Measurements from ENCODE around the gene LRIF1. TPM values are rescaled to one million over a fixed set of nuclear protein-coding genes. Genes with fewer than 3 reads are reported as not detected.

LRIF1 gene
- total RNA-seq, 4 donors from 2014 or later = 9.0 to 10.6 (median 9.6) TPM

DNA sequence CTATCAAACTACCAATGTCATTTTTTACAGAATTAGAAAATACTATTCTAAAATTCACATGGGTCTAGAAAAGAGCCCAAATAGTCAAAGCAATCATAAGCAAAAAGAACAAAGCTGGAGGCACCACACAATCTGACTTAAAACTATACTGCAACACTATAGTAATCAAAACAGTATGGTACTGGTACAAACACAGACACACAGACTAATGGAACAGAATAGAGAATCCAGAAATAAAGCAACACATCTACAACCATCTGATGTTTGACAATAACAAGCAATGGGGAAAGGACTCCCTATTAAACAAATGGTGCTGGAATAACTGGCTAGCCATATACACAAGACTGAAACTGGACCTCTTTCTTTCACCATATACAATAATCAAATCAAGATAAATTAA is 50.9 kb downstream of the LRIF1 start:
- DNase-seq (ENCODE audit: low spot score in 2 of 2) = no peak
- TF ChIP-seq POLR2A (IDR thresholded peaks at IDR 0.05) = no peak
- TF ChIP-seq, protein P1, sequence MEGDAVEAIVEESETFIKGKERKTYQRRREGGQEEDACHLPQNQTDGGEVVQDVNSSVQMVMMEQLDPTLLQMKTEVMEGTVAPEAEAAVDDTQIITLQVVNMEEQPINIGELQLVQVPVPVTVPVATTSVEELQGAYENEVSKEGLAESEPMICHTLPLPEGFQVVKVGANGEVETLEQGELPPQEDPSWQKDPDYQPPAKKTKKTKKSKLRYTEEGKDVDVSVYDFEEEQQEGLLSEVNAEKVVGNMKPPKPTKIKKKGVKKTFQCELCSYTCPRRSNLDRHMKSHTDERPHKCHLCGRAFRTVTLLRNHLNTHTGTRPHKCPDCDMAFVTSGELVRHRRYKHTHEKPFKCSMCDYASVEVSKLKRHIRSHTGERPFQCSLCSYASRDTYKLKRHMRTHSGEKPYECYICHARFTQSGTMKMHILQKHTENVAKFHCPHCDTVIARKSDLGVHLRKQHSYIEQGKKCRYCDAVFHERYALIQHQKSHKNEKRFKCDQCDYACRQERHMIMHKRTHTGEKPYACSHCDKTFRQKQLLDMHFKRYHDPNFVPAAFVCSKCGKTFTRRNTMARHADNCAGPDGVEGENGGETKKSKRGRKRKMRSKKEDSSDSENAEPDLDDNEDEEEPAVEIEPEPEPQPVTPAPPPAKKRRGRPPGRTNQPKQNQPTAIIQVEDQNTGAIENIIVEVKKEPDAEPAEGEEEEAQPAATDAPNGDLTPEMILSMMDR (IDR thresholded peaks at IDR 0.05) = no peak
- intact Hi-C loops (cut with DNase I; ENCODE audit: low total_unique reads) = no loop called here
- H3K4me3 ChIP-seq (ENCODE audit: low read depth, poor library complexity, severe bottlenecking) = no peak overlapping the region

DNA sequence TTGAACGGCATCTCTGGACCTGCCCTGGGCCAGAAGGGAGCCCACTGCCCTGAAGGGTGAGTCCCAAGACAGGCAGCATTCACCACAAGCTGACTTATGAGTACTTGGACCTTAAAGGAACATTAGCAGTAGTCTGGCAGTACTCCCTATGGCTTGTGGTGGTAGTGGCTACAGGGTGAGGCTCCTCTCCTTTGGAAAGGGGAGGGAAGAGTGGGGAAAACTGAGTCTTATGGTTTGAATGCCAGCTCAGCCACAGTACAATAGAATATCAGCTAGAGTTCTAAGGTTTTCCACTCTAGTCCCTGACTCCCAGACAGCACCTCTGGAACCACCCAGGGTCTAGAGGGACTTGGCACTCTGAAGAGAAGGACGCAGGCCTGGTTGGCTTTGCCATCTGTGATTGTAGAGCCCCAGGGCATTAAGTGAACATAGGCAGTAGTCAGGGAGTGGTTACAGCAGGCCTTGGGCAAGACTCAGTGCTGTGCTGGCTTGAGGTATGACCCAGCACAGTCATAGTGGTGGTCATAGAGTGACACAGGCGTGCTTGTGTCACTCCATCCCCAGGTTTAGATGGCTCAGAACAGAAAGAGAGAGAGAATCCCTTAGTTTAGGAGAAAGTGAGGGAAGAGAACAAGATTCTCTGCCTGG is 59.7 kb downstream of the LRIF1 start:
- intact Hi-C loops (cut with DNase I; ENCODE audit: low total_unique reads) = no loop called here
- 69 to 70% methylated on average over 3 of the region's 3 CpGs for WGBS, 2 donors
- H3K4me3 ChIP-seq (ENCODE audit: low read depth, poor library complexity, severe bottlenecking) = no peak overlapping the region
- TF ChIP-seq, protein P1 (IDR thresholded peaks at IDR 0.05) = no peak
- TF ChIP-seq POLR2A (IDR thresholded peaks at IDR 0.05) = no peak
- DNase-seq (ENCODE audit: low spot score in 2 of 2) = no peak

DNA sequence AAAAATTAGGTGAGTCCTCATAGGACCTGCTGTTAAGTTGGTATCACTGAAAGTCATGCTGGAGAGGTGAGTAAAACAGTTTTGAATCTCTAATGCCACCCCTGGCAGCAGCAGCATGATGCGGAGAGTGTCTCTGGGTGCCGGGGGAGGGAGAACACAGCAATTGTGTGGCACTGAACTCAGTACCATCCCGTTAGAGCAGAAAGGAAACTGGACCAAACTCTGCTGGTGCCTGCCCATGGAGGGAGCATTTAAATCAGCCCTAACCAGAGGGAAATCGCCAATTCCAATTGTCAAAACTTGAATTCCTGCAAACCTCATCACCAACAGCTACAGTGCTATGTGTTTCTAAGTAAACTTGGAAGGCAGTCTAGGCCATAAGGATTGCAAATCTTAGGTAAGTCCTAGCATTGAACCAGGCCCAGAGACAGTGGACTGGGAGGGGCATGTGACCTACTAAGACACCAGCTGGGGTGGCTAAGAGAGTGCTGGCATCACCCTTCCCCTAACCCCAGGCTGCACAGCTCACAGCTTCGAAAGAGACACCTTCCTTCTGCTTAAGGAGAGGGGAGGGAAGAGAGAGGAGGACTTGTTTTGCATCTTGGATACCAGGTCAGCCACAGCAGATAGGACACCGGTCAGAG is 60.8 kb downstream of the LRIF1 start:
- intact Hi-C loops (cut with DNase I; ENCODE audit: low total_unique reads) = no loop called here
- no peak overlapping the region for H3K4me3 ChIP-seq (ENCODE audit: low read depth, poor library complexity, severe bottlenecking)
- DNase-seq (ENCODE audit: low spot score in 2 of 2) = no peak
- 84 to 87% methylated on average over 6 of the region's 6 CpGs for WGBS, 2 donors
- TF ChIP-seq, protein P1 (IDR thresholded peaks at IDR 0.05) = no peak
- no peak for TF ChIP-seq POLR2A (IDR thresholded peaks at IDR 0.05)

DNA sequence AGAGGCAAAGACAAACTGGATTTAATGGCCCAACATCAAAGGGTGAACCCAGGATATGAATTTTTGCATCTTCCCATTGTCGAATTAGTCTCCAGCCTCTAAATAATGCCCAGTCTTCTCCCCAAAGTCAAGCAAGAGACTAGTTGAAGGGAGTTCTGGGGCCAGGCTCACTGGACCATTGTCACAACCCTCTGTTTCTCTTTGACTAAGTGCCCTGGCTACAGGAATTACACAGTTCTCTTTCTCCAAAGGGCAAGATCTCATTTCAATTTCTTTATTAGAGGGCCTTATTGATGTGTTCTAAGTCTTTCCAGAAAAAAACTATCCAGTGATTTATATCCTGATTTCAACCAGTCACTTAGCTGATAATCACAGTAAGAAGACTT is 64.3 kb downstream of the LRIF1 start:
- intact Hi-C loops (cut with DNase I; ENCODE audit: low total_unique reads) = no loop called here
- no peak for TF ChIP-seq POLR2A (IDR thresholded peaks at IDR 0.05)
- TF ChIP-seq, protein P1 (IDR thresholded peaks at IDR 0.05) = no peak
- WGBS, 2 donors = 82 to 87% methylated on average over 1 of the region's 1 CpG
- H3K4me3 ChIP-seq (ENCODE audit: low read depth, poor library complexity, severe bottlenecking) = no peak overlapping the region
- no peak for DNase-seq (ENCODE audit: low spot score in 2 of 2)

DNA sequence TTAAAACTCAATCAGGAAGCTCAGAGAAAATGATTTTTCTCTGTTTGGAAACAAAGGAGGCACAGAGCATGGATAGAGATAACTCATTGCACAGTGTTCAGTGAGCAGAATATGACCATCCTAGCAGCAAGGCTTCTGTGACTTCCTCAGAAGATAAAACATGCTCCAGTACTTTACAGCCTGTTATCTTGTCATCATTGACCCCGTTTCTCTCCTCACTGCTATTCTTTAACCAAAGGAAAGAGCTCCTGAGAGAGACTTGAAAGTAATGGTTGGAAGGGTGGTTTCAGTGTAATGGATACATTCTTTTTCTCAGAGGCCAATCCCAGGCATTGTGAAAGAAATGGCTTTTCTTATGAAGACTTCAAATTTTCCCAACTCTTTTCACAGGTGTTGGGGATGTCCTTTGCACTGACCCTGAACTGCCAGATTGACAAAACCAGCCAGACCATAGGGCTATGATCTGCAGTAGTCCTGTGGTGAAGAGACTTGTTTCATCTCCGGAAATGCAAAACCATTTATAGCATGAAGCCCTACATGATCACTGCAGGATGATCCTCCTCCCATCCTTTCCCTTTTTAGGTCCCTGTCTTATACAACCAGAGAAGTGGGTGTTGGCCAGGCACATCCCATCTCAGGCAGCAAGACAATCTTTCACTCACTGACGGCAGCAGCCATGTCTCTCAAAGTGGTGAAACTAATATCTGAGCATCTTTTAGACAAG is 64.8 kb downstream of the LRIF1 start:
- intact Hi-C loops (cut with DNase I; ENCODE audit: low total_unique reads) = no loop called here

More for the DNA sequence above, 64.8 kb downstream of the LRIF1 start:
- no peak overlapping the region for H3K4me3 ChIP-seq (ENCODE audit: low read depth, poor library complexity, severe bottlenecking)
- 45 to 75% methylated on average over 3 of the region's 3 CpGs for WGBS, 2 donors
- TF ChIP-seq, protein P1 (IDR thresholded peaks at IDR 0.05) = no peak
- TF ChIP-seq POLR2A (IDR thresholded peaks at IDR 0.05) = no peak
- no peak for DNase-seq (ENCODE audit: low spot score in 2 of 2)
